GM12878 (cell line): ENCODE measurements around the gene CA9. TPM values are rescaled to one million over a fixed set of nuclear protein-coding genes. Genes with fewer than 3 reads are reported as not detected.

Source experiments
- BRCA1 ChIP-seq: IDR thresholded peaks from 2 replicates; pipeline ENCODE4 v1.6.1; 2011; ENCODE audit warnings: low read depth, low read length, improper control_type of control experiment
- CHD1 ChIP-seq: IDR thresholded peaks from 2 replicates; pipeline ENCODE4 v1.6.1; 2012; ENCODE audit warnings: low read depth, low read length, improper control_type of control experiment
- CHD4 ChIP-seq: fragments of 200-600 bp; sonication (generic); IDR thresholded peaks from 2 replicates; pipeline ENCODE4 v1.6.1; 2016; ENCODE audit warnings: mild to moderate bottlenecking
- EZH2 ChIP-seq: IDR thresholded peaks from 2 replicates; pipeline ENCODE4 v1.6.1; 2012; ENCODE audit warnings: low read depth, mild to moderate bottlenecking, control low read depth, inconsistent platforms, low read length, borderline replicate concordance; ENCODE audit not compliant: control insufficient read depth
- GATAD2B ChIP-seq: fragments of 450-650 bp; conservative IDR thresholded peaks from 2 replicates; pipeline ENCODE4 v1.6.1; 2017; ENCODE audit warnings: low read depth, mild to moderate bottlenecking, moderate library complexity
- MEF2B ChIP-seq: fragments of 450-650 bp; IDR thresholded peaks from 2 replicates; pipeline ENCODE4 v1.6.1; 2018; ENCODE audit warnings: mild to moderate bottlenecking, moderate library complexity; ENCODE audit not compliant: partially characterized antibody, poor library complexity, severe bottlenecking
- MTA2 ChIP-seq: fragments of 450-650 bp; IDR thresholded peaks from 2 replicates; pipeline ENCODE4 v1.6.1; 2016; ENCODE audit warnings: low read depth, mild to moderate bottlenecking, moderate library complexity
- NBN ChIP-seq: fragments of 450-650 bp; IDR thresholded peaks from 2 replicates; pipeline ENCODE4 v1.6.1; 2016
- NFYA ChIP-seq: IDR thresholded peaks from 2 replicates; pipeline ENCODE4 v1.6.1; 2011; ENCODE audit warnings: low read depth, mild to moderate bottlenecking, low read length, improper control_type of control experiment, borderline replicate concordance
- NR2C2 ChIP-seq: IDR thresholded peaks from 2 replicates; pipeline ENCODE4 v1.6.1; 2011; ENCODE audit warnings: borderline replicate concordance, low read depth; ENCODE audit not compliant: control insufficient read depth, insufficient read length
- POU2F2 ChIP-seq: IDR thresholded peaks from 3 replicates; pipeline ENCODE4 v1.6.1; 2011; ENCODE audit warnings: low read depth, mild to moderate bottlenecking, low read length, borderline replicate concordance
- RUNX3 ChIP-seq: IDR thresholded peaks from 2 replicates; pipeline ENCODE4 v1.6.1; 2012; ENCODE audit warnings: low read length, inconsistent platforms
- SIN3A ChIP-seq: IDR thresholded peaks from 2 replicates; pipeline ENCODE4 v1.6.1; 2012; ENCODE audit warnings: low read depth, low read length, improper control_type of control experiment
- SMC3 ChIP-seq: IDR thresholded peaks from 2 replicates; pipeline ENCODE4 v1.6.1; 2011; ENCODE audit warnings: low read length, improper control_type of control experiment, borderline replicate concordance
- SREBF2 ChIP-seq: IDR thresholded peaks from 2 replicates; pipeline ENCODE4 v1.6.1; 2012; ENCODE audit warnings: mild to moderate bottlenecking, low read length
- STAT1 ChIP-seq: fragments of 450-650 bp; conservative IDR thresholded peaks from 2 replicates; pipeline ENCODE4 v1.6.1; 2014; ENCODE audit warnings: antibody characterized with exemption, mild to moderate bottlenecking
- TARDBP ChIP-seq: IDR thresholded peaks from 2 replicates; pipeline ENCODE4 v1.6.1; 2016; ENCODE audit warnings: borderline replicate concordance
- ZNF24 ChIP-seq: fragments of 450-650 bp; IDR thresholded peaks from 2 replicates; pipeline ENCODE4 v1.6.1; 2017; ENCODE audit warnings: antibody characterized with exemption, mild to moderate bottlenecking
- polyA plus RNA-seq, 11 experiments: library from polyadenylated mRNA; depleted of rRNA in 4 of 11; unstranded in 6 of 11; stranded (reverse) in 5 of 11; fragments of >200 nt; fragmentation: Nextera tagmentation in 4 of 11; fragmentation: Illumina TruSeq in 1 of 11; extraction: Ambion mirVana in 4 of 11; extraction: Trizol in 1 of 11; gene quantifications; 1 replicate in 1 of 11; 2 replicates in 10 of 11; pipeline versions ENCODE4 v1.2.1 to v1.2.3, GENCODE V29; 2011 to 2016; ENCODE audit warnings: inconsistent platforms in 2 of 11, missing spikeins in 2 of 11, low read depth in 1 of 11
- total RNA-seq, 4 experiments: library from RNA; depleted of rRNA in 3 of 4; stranded (reverse); fragments of >200 nt in 3 of 4; fragmentation: Illumina TruSeq in 1 of 4; extraction: Trizol in 1 of 4; gene quantifications; 2 replicates each; pipeline versions ENCODE4 v1.2.1 to v1.2.3, GENCODE V29; 2013 to 2021
- TF ChIP-seq, protein P1 (sequence below): IDR thresholded peaks from 2 replicates; pipeline ENCODE4 v1.6.1; 2011; ENCODE audit warnings: borderline replicate concordance, low read depth, mild to moderate bottlenecking, moderate library complexity, mixed read lengths, low read length; ENCODE audit not compliant: insufficient read depth; ENCODE audit errors: extremely low read length
- TF ChIP-seq, protein P2 (sequence below): fragments of 450-650 bp; IDR thresholded peaks from 2 replicates; pipeline ENCODE4 v1.6.1; 2016; ENCODE audit warnings: mild to moderate bottlenecking
- TF ChIP-seq, protein P3 (sequence below): fragments of 450-650 bp; IDR thresholded peaks from 2 replicates; pipeline ENCODE4 v1.6.1; 2016; ENCODE audit warnings: mild to moderate bottlenecking
- TF ChIP-seq, protein P4 (sequence below): IDR thresholded peaks from 2 replicates; pipeline ENCODE4 v1.6.1; 2012; ENCODE audit warnings: mild to moderate bottlenecking, low read depth, low read length
- TF ChIP-seq, protein P5 (sequence below): IDR thresholded peaks from 2 replicates; pipeline ENCODE4 v1.6.1; 2011; ENCODE audit warnings: low read depth, low read length, improper control_type of control experiment, borderline replicate concordance

Gene CA9
- total and polyA plus RNA-seq, 10 of the 15 experiments (the other 5 are each of a cell fraction or from before 2014, with no cell fraction given), result 0.53 to 6.6 (median 1.2) TPM

DNA sequence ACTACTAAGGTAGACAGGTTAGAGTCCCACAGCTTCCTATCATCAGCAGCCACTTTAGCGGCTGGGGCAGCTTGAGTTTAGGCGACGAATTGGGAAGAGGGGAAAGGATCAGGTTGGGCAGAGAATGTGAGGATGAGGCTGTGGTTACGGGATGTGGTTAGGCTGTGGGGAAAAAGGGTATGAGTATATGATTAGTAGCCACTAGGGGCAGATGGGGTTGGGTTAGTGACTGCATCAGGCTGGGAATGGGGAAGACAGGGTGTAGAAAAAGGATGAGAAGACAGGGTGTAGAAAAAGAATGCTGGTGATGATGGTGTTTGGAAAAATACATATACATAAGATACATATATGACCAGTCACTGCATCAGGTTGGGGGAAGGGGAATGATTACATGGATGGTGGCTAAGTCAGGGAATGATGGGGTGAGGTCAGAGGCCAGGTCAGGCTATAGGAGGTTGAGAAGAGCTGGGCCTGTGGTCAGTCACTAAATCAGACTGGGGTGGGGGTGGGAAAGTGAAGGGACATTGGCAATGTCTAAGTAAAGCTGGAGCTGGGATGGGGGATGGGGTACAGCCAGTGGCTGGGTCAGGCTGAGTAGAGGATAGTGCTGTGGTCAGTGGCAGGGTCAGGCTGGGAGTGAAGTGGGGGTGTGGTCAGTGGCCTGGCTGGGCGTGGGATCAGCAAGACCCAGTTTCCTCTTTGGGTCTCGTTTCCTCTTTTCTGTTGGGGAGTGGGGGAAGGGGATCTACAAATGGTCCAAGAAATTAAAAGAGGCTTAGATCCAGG lies 56.2 kb downstream of the CA9 start (continued):
- peak; percentile 8; the same call in 1 of the 2 replicates for TF ChIP-seq MTA2
- TF ChIP-seq, protein P1, sequence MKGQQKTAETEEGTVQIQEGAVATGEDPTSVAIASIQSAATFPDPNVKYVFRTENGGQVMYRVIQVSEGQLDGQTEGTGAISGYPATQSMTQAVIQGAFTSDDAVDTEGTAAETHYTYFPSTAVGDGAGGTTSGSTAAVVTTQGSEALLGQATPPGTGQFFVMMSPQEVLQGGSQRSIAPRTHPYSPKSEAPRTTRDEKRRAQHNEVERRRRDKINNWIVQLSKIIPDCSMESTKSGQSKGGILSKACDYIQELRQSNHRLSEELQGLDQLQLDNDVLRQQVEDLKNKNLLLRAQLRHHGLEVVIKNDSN, result no peak
- TF ChIP-seq CHD1, result no peak
- no peak for TF ChIP-seq SMC3
- no peak for TF ChIP-seq NR2C2
- no peak for TF ChIP-seq BRCA1
- TF ChIP-seq EZH2, result no peak
- no peak for TF ChIP-seq NFYA
- TF ChIP-seq, protein P2, sequence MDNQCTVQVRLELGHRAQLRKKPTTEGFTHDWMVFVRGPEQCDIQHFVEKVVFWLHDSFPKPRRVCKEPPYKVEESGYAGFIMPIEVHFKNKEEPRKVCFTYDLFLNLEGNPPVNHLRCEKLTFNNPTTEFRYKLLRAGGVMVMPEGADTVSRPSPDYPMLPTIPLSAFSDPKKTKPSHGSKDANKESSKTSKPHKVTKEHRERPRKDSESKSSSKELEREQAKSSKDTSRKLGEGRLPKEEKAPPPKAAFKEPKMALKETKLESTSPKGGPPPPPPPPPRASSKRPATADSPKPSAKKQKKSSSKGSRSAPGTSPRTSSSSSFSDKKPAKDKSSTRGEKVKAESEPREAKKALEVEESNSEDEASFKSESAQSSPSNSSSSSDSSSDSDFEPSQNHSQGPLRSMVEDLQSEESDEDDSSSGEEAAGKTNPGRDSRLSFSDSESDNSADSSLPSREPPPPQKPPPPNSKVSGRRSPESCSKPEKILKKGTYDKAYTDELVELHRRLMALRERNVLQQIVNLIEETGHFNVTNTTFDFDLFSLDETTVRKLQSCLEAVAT, result peak; percentile 97
- no peak for TF ChIP-seq STAT1
- peak; percentile 29; the same call in 1 of the 2 replicates for TF ChIP-seq GATAD2B
- TF ChIP-seq, protein P3, sequence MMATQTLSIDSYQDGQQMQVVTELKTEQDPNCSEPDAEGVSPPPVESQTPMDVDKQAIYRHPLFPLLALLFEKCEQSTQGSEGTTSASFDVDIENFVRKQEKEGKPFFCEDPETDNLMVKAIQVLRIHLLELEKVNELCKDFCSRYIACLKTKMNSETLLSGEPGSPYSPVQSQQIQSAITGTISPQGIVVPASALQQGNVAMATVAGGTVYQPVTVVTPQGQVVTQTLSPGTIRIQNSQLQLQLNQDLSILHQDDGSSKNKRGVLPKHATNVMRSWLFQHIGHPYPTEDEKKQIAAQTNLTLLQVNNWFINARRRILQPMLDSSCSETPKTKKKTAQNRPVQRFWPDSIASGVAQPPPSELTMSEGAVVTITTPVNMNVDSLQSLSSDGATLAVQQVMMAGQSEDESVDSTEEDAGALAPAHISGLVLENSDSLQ, result no peak; the same call in 1 of the 2 replicates
- TF ChIP-seq SIN3A, result 0 out of 2 replicates have a peak, but pooled peaks have one; percentile 5
- TF ChIP-seq TARDBP, result no peak
- TF ChIP-seq POU2F2, result 0 out of 3 replicates have a peak, but pooled peaks have one; percentile 34
- TF ChIP-seq RUNX3, result no peak
- TF ChIP-seq MEF2B, result no peak
- no peak for TF ChIP-seq SREBF2
- TF ChIP-seq NBN, result peak; percentile 93
- TF ChIP-seq, protein P4, sequence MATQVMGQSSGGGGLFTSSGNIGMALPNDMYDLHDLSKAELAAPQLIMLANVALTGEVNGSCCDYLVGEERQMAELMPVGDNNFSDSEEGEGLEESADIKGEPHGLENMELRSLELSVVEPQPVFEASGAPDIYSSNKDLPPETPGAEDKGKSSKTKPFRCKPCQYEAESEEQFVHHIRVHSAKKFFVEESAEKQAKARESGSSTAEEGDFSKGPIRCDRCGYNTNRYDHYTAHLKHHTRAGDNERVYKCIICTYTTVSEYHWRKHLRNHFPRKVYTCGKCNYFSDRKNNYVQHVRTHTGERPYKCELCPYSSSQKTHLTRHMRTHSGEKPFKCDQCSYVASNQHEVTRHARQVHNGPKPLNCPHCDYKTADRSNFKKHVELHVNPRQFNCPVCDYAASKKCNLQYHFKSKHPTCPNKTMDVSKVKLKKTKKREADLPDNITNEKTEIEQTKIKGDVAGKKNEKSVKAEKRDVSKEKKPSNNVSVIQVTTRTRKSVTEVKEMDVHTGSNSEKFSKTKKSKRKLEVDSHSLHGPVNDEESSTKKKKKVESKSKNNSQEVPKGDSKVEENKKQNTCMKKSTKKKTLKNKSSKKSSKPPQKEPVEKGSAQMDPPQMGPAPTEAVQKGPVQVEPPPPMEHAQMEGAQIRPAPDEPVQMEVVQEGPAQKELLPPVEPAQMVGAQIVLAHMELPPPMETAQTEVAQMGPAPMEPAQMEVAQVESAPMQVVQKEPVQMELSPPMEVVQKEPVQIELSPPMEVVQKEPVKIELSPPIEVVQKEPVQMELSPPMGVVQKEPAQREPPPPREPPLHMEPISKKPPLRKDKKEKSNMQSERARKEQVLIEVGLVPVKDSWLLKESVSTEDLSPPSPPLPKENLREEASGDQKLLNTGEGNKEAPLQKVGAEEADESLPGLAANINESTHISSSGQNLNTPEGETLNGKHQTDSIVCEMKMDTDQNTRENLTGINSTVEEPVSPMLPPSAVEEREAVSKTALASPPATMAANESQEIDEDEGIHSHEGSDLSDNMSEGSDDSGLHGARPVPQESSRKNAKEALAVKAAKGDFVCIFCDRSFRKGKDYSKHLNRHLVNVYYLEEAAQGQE, result no peak
- no peak for TF ChIP-seq ZNF24
- TF ChIP-seq CHD4, result no peak
- TF ChIP-seq, protein P5, sequence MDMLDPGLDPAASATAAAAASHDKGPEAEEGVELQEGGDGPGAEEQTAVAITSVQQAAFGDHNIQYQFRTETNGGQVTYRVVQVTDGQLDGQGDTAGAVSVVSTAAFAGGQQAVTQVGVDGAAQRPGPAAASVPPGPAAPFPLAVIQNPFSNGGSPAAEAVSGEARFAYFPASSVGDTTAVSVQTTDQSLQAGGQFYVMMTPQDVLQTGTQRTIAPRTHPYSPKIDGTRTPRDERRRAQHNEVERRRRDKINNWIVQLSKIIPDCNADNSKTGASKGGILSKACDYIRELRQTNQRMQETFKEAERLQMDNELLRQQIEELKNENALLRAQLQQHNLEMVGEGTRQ, result no peak
